HepG2 (cell line): ENCODE data around the gene KCNQ1OT1. TPM values are rescaled to one million over a fixed set of nuclear protein-coding genes. Genes with fewer than 3 reads are reported as not detected.

Experiments used
- ATF7 ChIP-seq, 2 experiments: fragments of 450-650 bp in 1 of 2; sonication (generic) in 1 of 2; formaldehyde crosslinking in 1 of 2; IDR thresholded peaks; 2 replicates each; pipeline versions ENCODE4 v1.4.0 to v1.6.1; 2016 to 2020; ENCODE audit warnings: antibody characterized with exemption in 1 of 2, mild to moderate bottlenecking in 1 of 2, missing genetic modification reagents in 1 of 2
- CHD4 ChIP-seq: fragments of 200-600 bp; sonication (generic); IDR thresholded peaks from 2 replicates; pipeline ENCODE4 v1.7.0; 2017; ENCODE audit warnings: mild to moderate bottlenecking, low read length, borderline replicate concordance
- ELF3 ChIP-seq: IDR thresholded peaks from 2 replicates; pipeline ENCODE4 v1.6.1; 2016; ENCODE audit warnings: missing genetic modification reagents, missing compliant biosample characterization
- HNRNPL ChIP-seq: fragments of 200-400 bp; formaldehyde crosslinking; IDR thresholded peaks from 2 replicates; pipeline ENCODE4 v1.6.1; 2017; ENCODE audit warnings: mild to moderate bottlenecking, low read depth, low read length
- ISX ChIP-seq: sonication (generic); formaldehyde crosslinking; conservative IDR thresholded peaks from 2 replicates; pipeline ENCODE4 v1.5.0; 2020; ENCODE audit warnings: missing genetic modification reagents
- NR2F1 ChIP-seq, 2 experiments: fragments of 450-650 bp in 1 of 2; formaldehyde crosslinking in 1 of 2; IDR thresholded peaks; 2 replicates each; pipeline versions ENCODE4 v1.5.0 to v1.6.1; 2016 to 2020; ENCODE audit warnings: mild to moderate bottlenecking in 1 of 2, missing compliant biosample characterization in 1 of 2, missing genetic modification reagents in 1 of 2, moderate library complexity in 1 of 2
- NR2F6 ChIP-seq, 2 experiments: IDR thresholded peaks; 2 replicates each; pipeline ENCODE4 v1.6.1; 2016; ENCODE audit warnings: antibody characterized with exemption in 1 of 2, mild to moderate bottlenecking in 1 of 2
- SP5 ChIP-seq: IDR thresholded peaks from 2 replicates; pipeline ENCODE4 v1.6.1; 2016; ENCODE audit warnings: low read depth, borderline replicate concordance
- SRSF1 ChIP-seq: fragments of 200-400 bp; formaldehyde crosslinking; optimal IDR thresholded peaks from 2 replicates; pipeline ENCODE3; 2017; ENCODE audit warnings: mild to moderate bottlenecking, low read depth, low read length, moderate library complexity
- ZNF446 ChIP-seq: sonication (generic); formaldehyde crosslinking; IDR thresholded peaks from 2 replicates; pipeline ENCODE4 v1.5.0; 2020; ENCODE audit warnings: mild to moderate bottlenecking, missing genetic modification reagents
- ZNF841 ChIP-seq: sonication (generic); formaldehyde crosslinking; IDR thresholded peaks from 2 replicates; pipeline ENCODE4 v1.8.1; 2023; ENCODE audit warnings: missing genetic modification reagents, borderline replicate concordance
- polyA plus RNA-seq, 8 experiments: library from polyadenylated mRNA; depleted of rRNA in 3 of 8; stranded (reverse) in 7 of 8; unstranded in 1 of 8; fragments of >200 nt; fragmentation: Illumina TruSeq in 4 of 8; extraction: Trizol in 4 of 8; gene quantifications; 2 replicates each; pipeline versions ENCODE4 v1.2.1 to v1.2.3, GENCODE V29; 2011 to 2016; ENCODE audit warnings: low read depth in 4 of 8, missing spikeins in 1 of 8, mixed read lengths in 1 of 8; ENCODE audit not compliant: insufficient read depth in 1 of 8
- total RNA-seq, 5 experiments: library from RNA; depleted of rRNA; stranded (reverse); fragments of >200 nt; fragmentation: Illumina TruSeq; extraction: Trizol; gene quantifications; 2 replicates each; pipeline ENCODE4 v1.2.3, GENCODE V29; 2016; ENCODE audit warnings: low read depth in 1 of 5
- TF ChIP-seq, protein P1 (sequence below): sonication (generic); formaldehyde crosslinking; IDR thresholded peaks from 2 replicates; pipeline ENCODE4 v1.4.0; 2020; ENCODE audit warnings: missing genetic modification reagents, borderline replicate concordance
- TF ChIP-seq, protein P2 (sequence below): sonication (generic); formaldehyde crosslinking; IDR thresholded peaks from 2 replicates; pipeline ENCODE4 v1.8.1; 2022; ENCODE audit warnings: low read depth, mild to moderate bottlenecking, missing genetic modification reagents
- TF ChIP-seq, protein P3 (sequence below): fragments of 450-650 bp; IDR thresholded peaks from 2 replicates; pipeline ENCODE4 v1.6.1; 2016
- TF ChIP-seq, protein P4 (sequence below): sonication (generic); formaldehyde crosslinking; IDR thresholded peaks from 2 replicates; pipeline ENCODE4 v1.4.0; 2020; ENCODE audit warnings: missing genetic modification reagents
- TF ChIP-seq, protein P5 (sequence below), 2 experiments: sonication (generic) in 1 of 2; formaldehyde crosslinking in 1 of 2; IDR thresholded peaks; 2 replicates each; pipeline versions ENCODE4 v1.4.0 to v1.6.1; 2018 to 2020; ENCODE audit warnings: missing genetic modification reagents in 2 of 2, borderline replicate concordance in 1 of 2, low read depth in 1 of 2, mild to moderate bottlenecking in 1 of 2, missing biosample characterization in 1 of 2

Gene KCNQ1OT1
- total and polyA plus RNA-seq, 2 of the 13 experiments (the other 11 are each of a cell fraction or from before 2014, with no cell fraction given): 1.3 to 18.9 TPM

DNA sequence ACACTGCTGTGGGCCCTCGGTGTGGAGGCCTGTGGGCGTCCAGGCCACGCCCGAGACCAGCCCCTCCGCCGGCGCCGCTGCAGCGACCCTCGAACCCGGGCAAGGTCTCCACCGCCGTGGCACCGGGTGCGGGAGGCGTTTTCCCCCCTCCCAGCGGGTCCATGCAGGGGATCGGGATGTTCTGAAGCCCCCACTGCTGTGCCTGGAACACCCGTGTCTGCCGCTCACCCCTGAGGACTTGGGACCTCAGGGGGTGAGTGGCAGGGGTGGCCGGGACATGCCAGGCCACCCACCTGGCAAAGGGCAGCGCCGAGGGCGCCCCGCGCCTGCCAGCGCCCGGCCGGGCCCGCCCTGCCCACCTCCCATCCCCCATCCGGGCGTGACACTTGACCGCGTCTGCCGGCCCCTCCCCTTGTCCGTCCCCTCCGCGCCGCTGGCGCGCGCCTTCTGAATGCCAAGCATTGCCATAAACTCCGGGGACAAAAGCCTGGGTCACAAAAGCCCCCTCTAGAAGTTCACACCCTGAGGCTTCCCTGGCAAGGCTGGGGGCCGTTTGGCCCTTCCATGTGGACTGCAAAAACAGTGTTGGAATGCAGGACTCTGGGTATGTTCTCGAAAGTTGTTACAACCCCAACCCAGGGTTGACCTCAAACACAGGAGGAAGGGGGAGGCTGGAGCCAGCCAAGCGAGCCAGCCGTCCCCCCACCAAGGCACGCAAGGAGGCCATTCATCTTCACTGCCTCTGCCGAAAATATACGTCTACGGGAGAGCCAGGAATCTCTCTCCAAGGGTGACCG is 819 bp upstream of the KCNQ1OT1 start (continued):
- TF ChIP-seq, protein P1, sequence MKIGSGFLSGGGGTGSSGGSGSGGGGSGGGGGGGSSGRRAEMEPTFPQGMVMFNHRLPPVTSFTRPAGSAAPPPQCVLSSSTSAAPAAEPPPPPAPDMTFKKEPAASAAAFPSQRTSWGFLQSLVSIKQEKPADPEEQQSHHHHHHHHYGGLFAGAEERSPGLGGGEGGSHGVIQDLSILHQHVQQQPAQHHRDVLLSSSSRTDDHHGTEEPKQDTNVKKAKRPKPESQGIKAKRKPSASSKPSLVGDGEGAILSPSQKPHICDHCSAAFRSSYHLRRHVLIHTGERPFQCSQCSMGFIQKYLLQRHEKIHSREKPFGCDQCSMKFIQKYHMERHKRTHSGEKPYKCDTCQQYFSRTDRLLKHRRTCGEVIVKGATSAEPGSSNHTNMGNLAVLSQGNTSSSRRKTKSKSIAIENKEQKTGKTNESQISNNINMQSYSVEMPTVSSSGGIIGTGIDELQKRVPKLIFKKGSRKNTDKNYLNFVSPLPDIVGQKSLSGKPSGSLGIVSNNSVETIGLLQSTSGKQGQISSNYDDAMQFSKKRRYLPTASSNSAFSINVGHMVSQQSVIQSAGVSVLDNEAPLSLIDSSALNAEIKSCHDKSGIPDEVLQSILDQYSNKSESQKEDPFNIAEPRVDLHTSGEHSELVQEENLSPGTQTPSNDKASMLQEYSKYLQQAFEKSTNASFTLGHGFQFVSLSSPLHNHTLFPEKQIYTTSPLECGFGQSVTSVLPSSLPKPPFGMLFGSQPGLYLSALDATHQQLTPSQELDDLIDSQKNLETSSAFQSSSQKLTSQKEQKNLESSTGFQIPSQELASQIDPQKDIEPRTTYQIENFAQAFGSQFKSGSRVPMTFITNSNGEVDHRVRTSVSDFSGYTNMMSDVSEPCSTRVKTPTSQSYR (CRISPR knock-in tag): peak; percentile 88
- TF ChIP-seq ELF3 (CRISPR knock-in tag): no peak
- TF ChIP-seq ATF7 (IDR thresholded peaks at IDR 0.05): no peak
- 0 out of 2 replicates have a peak, but pooled peaks have one; percentile 11 for TF ChIP-seq ATF7 (CRISPR knock-in tag; IDR thresholded peaks at IDR 0.05)
- no peak for TF ChIP-seq ZNF446 (CRISPR knock-in tag)
- no peak for TF ChIP-seq ISX (CRISPR knock-in tag)
- TF ChIP-seq, protein P2, sequence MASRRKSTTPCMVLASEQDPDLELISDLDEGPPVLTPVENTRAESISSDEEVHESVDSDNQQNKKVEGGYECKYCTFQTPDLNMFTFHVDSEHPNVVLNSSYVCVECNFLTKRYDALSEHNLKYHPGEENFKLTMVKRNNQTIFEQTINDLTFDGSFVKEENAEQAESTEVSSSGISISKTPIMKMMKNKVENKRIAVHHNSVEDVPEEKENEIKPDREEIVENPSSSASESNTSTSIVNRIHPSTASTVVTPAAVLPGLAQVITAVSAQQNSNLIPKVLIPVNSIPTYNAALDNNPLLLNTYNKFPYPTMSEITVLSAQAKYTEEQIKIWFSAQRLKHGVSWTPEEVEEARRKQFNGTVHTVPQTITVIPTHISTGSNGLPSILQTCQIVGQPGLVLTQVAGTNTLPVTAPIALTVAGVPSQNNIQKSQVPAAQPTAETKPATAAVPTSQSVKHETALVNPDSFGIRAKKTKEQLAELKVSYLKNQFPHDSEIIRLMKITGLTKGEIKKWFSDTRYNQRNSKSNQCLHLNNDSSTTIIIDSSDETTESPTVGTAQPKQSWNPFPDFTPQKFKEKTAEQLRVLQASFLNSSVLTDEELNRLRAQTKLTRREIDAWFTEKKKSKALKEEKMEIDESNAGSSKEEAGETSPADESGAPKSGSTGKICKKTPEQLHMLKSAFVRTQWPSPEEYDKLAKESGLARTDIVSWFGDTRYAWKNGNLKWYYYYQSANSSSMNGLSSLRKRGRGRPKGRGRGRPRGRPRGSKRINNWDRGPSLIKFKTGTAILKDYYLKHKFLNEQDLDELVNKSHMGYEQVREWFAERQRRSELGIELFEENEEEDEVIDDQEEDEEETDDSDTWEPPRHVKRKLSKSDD (CRISPR knock-in tag): no peak
- TF ChIP-seq, protein P3, sequence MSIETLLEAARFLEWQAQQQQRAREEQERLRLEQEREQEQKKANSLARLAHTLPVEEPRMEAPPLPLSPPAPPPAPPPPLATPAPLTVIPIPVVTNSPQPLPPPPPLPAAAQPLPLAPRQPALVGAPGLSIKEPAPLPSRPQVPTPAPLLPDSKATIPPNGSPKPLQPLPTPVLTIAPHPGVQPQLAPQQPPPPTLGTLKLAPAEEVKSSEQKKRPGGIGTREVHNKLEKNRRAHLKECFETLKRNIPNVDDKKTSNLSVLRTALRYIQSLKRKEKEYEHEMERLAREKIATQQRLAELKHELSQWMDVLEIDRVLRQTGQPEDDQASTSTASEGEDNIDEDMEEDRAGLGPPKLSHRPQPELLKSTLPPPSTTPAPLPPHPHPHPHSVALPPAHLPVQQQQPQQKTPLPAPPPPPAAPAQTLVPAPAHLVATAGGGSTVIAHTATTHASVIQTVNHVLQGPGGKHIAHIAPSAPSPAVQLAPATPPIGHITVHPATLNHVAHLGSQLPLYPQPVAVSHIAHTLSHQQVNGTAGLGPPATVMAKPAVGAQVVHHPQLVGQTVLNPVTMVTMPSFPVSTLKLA: no peak
- peak; percentile 67 for TF ChIP-seq SP5 (CRISPR knock-in tag)
- no peak for TF ChIP-seq ZNF841 (CRISPR knock-in tag)
- TF ChIP-seq, protein P4, sequence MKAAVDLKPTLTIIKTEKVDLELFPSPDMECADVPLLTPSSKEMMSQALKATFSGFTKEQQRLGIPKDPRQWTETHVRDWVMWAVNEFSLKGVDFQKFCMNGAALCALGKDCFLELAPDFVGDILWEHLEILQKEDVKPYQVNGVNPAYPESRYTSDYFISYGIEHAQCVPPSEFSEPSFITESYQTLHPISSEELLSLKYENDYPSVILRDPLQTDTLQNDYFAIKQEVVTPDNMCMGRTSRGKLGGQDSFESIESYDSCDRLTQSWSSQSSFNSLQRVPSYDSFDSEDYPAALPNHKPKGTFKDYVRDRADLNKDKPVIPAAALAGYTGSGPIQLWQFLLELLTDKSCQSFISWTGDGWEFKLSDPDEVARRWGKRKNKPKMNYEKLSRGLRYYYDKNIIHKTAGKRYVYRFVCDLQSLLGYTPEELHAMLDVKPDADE (CRISPR knock-in tag): peak; percentile 23; the same call in 1 of the 2 replicates
- TF ChIP-seq CHD4: peak; percentile 82; the same call in 1 of the 2 replicates
- TF ChIP-seq HNRNPL: peak; percentile 93; the same call in 1 of the 2 replicates
- TF ChIP-seq NR2F1 (CRISPR knock-in tag; IDR thresholded peaks at IDR 0.05): 0 out of 4 replicates have a peak, but pooled peaks of 1 of the 2 experiments have one; percentile 19
- TF ChIP-seq, protein P5, sequence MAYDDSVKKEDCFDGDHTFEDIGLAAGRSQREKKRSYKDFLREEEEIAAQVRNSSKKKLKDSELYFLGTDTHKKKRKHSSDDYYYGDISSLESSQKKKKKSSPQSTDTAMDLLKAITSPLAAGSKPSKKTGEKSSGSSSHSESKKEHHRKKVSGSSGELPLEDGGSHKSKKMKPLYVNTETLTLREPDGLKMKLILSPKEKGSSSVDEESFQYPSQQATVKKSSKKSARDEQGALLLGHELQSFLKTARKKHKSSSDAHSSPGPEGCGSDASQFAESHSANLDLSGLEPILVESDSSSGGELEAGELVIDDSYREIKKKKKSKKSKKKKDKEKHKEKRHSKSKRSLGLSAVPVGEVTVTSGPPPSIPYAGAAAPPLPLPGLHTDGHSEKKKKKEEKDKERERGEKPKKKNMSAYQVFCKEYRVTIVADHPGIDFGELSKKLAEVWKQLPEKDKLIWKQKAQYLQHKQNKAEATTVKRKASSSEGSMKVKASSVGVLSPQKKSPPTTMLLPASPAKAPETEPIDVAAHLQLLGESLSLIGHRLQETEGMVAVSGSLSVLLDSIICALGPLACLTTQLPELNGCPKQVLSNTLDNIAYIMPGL (CRISPR knock-in tag; IDR thresholded peaks at IDR 0.05; ENCODE audit: borderline replicate concordance in 1 of 2, low read depth in 1 of 2): peak in 1 of 2 experiments; percentile 11; a peak in 1 of 4 replicates
- no peak for TF ChIP-seq SRSF1
- TF ChIP-seq NR2F6 (IDR thresholded peaks at IDR 0.05): peak; percentile 35; the same call in 1 of the 2 replicates
- TF ChIP-seq NR2F6 (CRISPR knock-in tag; IDR thresholded peaks at IDR 0.05): 0 out of 2 replicates have a peak, but pooled peaks have one; percentile 16
